Aorta (tissue), 5 donors: ENCODE measurements around the gene BIRC7. TPM values are rescaled to one million over a fixed set of nuclear protein-coding genes. Genes with fewer than 3 reads are reported as not detected.
"Not testable (repeated sequence)": the region's sequence is repeated elsewhere in the genome, so short reads cannot be mapped to it uniquely, and the experiment has no call there.

Experiments used
- ATAC-seq: fragments of 200-7000 bp; cut with Tn5 transposase; one replicate; pipeline ENCODE4 v1.9.1; 2022; ENCODE audit warnings: moderate library complexity; ENCODE audit not compliant: low FRiP score
- DNase-seq, 2 donors: peaks; one replicate each; pipeline ENCODE4 v3.0.0-alpha.2; 2020
- H3K27ac ChIP-seq, 2 donors: one replicate each; pipeline ENCODE4 v1.5.1; 2013; ENCODE audit warnings: low read length in 2 of 2, mild to moderate bottlenecking in 2 of 2, moderate library complexity in 2 of 2, control low read depth in 1 of 2, inconsistent platforms in 1 of 2, low read depth in 1 of 2
- H3K27me3 ChIP-seq, 2 donors: one replicate each; pipeline ENCODE4 v1.6.1; 2013; ENCODE audit warnings: control low read depth in 1 of 2, low read length in 1 of 2, mild to moderate bottlenecking in 1 of 2, moderate library complexity in 1 of 2; ENCODE audit not compliant: insufficient read depth in 2 of 2, control insufficient read depth in 1 of 2
- H3K36me3 ChIP-seq, 2 donors: one replicate each; pipeline ENCODE4 v1.6.1; 2013; ENCODE audit warnings: control low read depth in 1 of 2, low read length in 1 of 2, mild to moderate bottlenecking in 1 of 2; ENCODE audit not compliant: insufficient read depth in 2 of 2, control insufficient read depth in 1 of 2
- H3K4me1 ChIP-seq, 2 donors: one replicate each; pipeline ENCODE4 v1.6.1; 2013; ENCODE audit warnings: low read length in 2 of 2, control low read depth in 1 of 2, mild to moderate bottlenecking in 1 of 2, moderate library complexity in 1 of 2; ENCODE audit not compliant: insufficient read depth in 2 of 2, control insufficient read depth in 1 of 2
- H3K4me3 ChIP-seq, 2 donors: one replicate each; pipeline ENCODE4 v1.5.1; 2013; ENCODE audit warnings: low read length in 2 of 2, control low read depth in 1 of 2, mild to moderate bottlenecking in 1 of 2
- H3K9me3 ChIP-seq: one replicate; pipeline ENCODE4 v1.6.1; 2013; ENCODE audit warnings: mild to moderate bottlenecking, low read length; ENCODE audit not compliant: control insufficient read depth
- WGBS, 2 donors: extraction: QIAGEN DNeasy Blood & Tissue Kit; methylation state at CpG; one replicate each; pipeline ENCODE4 v1.1.7; 2013; 5-methylcytosine and 5-hydroxymethylcytosine counted together
- intact Hi-C, 2 donors: fragments of 100-400 bp; cut with DNase I; formaldehyde crosslinking; loops; one replicate each; pipeline versions ENCODE4 v1.14.2 to v1.15.0; 2022
- polyA plus RNA-seq, 2 donors: library from polyadenylated mRNA; stranded (reverse); fragments of 200-250 nt; gene quantifications; one replicate each; pipeline ENCODE4 v1.2.3, GENCODE V29; 2013
- total RNA-seq, 2 donors: library from RNA; stranded (reverse); fragmentation: NEBNext Ultra II Directional; extraction: Animal tissue kit (Norgen Biotek cat#: 25700); gene quantifications; one replicate each; pipeline ENCODE4 v1.2.1, GENCODE V29; 2021
- donor health status: healthy with polysubstance abuse.
- donor health status: Bipolar disorder and iron deficiency.
- donor health status: DM: no; HTN: no; CAD: no.
- donor health status: DM: no; HTN: no; CAD: no.
- donor health status: DM: yes; HTN: yes; CAD: no.

Gene BIRC7
- total and polyA plus RNA-seq, 4 donors = not detected

DNA sequence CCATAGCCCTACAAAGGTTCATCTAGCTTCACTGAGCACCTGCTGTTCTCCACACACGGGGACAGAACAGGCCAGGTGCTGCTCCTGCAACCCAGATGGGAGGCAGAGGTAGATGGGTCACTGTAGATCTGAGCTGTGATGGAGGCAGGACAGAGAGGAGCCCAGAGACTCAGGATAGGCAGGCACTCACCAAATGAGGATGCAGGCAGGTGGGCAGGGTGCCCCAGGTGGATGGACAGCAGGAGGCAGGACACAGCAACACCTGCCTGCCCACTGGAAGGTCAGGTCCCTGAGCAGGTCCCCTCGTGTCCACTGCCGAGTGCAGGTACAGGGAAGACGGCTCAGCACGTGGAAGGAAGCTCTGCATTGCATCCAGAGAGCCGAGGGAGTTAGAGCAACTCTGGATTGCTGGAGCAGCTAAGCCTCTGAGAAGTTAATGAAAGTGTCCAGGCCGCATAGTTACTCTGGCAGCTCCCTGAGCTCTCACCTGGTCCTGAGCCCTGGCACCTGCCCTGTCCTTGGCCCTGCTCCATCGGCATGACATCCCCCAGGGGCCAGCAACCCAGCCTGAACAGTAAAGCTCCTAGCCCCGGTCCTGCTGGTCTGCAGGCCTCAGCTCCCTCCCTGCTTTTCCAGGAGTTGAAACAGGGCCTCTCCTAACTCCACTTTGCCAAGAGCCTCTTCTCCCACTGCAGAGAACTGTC is 14.9 kb upstream of the BIRC7 start:
- no peaks in the 10 kb centered on the region for H3K36me3 ChIP-seq
- ATAC-seq (no peak), DNase-seq (no peak)
- H3K4me1 ChIP-seq = no peaks in the 10 kb centered on the region
- no peak overlapping the region for H3K4me3 ChIP-seq
- no peak overlapping the region for H3K27ac ChIP-seq
- no peaks in the 10 kb centered on the region for H3K27me3 ChIP-seq
- H3K9me3 ChIP-seq = no peaks in the 10 kb centered on the region
- 60 to 67% methylated on average over 9 of the region's 9 CpGs for WGBS, 2 donors
- intact Hi-C loops = no loop called here

DNA sequence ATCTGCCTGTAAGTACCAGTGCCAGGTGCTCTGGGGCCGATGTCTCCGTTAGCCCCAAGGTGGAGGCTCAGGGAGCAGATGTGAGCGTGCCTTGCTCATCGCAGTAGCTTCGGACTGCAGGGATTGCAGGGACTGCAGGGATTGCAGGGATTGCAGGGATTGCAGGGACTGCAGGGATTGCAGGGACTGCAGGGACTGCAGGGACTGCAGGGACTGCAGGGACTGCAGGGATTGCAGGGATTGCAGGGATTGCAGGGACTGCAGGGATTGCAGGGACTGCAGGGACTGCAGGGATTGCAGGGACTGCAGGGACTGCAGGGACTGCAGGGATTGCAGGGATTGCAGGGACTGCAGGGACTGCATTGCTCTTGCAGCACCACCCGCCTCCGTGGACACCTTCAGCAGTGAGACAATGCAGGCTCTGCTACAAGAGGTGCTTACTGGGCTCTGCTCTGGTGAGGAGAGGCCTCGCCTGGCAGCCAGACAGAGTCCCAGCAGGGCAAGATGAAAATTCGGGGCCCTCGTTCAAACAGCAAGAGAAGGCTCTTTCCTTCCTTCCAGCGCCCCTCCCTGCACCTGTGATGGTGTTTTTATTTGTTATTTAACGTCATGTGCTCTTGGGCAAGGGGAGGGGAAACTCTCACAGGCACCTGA is 14.2 kb upstream of the BIRC7 start:
- H3K27me3 ChIP-seq, ATAC-seq, H3K4me1 ChIP-seq, H3K27ac ChIP-seq, intact Hi-C loops, H3K4me3 ChIP-seq, DNase-seq, H3K9me3 ChIP-seq, H3K36me3 ChIP-seq: not testable (repeated sequence)
- 68 to 77% methylated on average over 12 of the region's 12 CpGs for WGBS, 2 donors

GRCh38 chr20:63222541-63222940 is 13.2 kb upstream of the BIRC7 start:
- intact Hi-C loops = no loop called here
- Histone ChIP-seq H3K4me3 (no peak overlapping the region), H3K36me3 (no peaks in the 10 kb centered on the region), H3K27me3 (no peaks in the 10 kb centered on the region), H3K9me3 (no peaks in the 10 kb centered on the region), H3K27ac (no peak overlapping the region), H3K4me1 (no peaks in the 10 kb centered on the region)
- DNase-seq (no peak), ATAC-seq (no peak)
- 66 to 69% methylated on average over 7 of the region's 7 CpGs for WGBS, 2 donors

GRCh38 chr20:63223121-63223825 is 12.4 kb upstream of the BIRC7 start:
- no peaks in the 10 kb centered on the region for H3K27me3 ChIP-seq
- H3K4me1 ChIP-seq = no peaks in the 10 kb centered on the region
- H3K9me3 ChIP-seq = no peaks in the 10 kb centered on the region
- H3K4me3 ChIP-seq = no peak overlapping the region
- DNase-seq = no peak
- H3K27ac ChIP-seq = no peak overlapping the region
- no peaks in the 10 kb centered on the region for H3K36me3 ChIP-seq
- intact Hi-C loops = no loop called here
- 51 to 54% methylated on average over 12 of the region's 12 CpGs for WGBS, 2 donors
- peak; percentile 30 for ATAC-seq

DNA sequence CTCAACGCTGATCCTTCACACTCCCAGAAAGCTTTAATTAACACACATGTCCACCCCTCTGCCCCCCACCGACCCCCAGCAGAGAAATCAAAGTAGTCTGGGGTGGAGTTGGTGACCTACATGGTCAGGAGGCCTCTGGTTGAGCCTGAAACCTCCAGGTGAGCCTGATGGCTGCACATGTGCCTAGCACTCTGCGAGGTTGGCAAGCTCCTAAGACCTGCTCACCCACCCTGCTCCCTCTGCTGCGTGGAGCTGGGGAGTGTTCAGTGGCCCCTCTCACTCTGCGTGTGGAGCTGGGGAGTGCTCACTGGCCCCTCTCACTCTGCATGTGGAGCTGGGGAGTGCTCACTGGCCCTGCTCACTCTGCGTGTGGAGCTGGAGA is 11.9 kb upstream of the BIRC7 start:
- ATAC-seq (no peak), DNase-seq (no peak)
- intact Hi-C loops = no loop called here
- Histone ChIP-seq H3K4me1 (no peaks in the 10 kb centered on the region), H3K27me3 (no peaks in the 10 kb centered on the region), H3K9me3 (no peaks in the 10 kb centered on the region), H3K4me3 (no peak overlapping the region), H3K27ac (no peak overlapping the region), H3K36me3 (no peaks in the 10 kb centered on the region)
- 81 to 86% methylated on average over 6 of the region's 6 CpGs for WGBS, 2 donors

- Histone ChIP-seq H3K27me3 (no peaks in the 10 kb centered on the region), H3K4me3 (no peak overlapping the region), H3K36me3 (no peaks in the 10 kb centered on the region), H3K4me1 (no peaks in the 10 kb centered on the region), H3K9me3 (no peaks in the 10 kb centered on the region), H3K27ac (no peak overlapping the region)
- no peak for ATAC-seq
- WGBS, 2 donors = 17 to 23% methylated on average over 16 of the region's 16 CpGs
- intact Hi-C loops = no loop called here
- peak in 1 of 2 donors; percentile 52 for DNase-seq
These were observed 11.2 kb upstream of the BIRC7 start for GRCh38 chr20:63224412-63225081.

GRCh38 chr20:63225082-63225454 is 10.6 kb upstream of the BIRC7 start:
- no peak for ATAC-seq
- no peak overlapping the region for H3K4me3 ChIP-seq
- DNase-seq = no peak
- 31 to 33% methylated on average over 7 of the region's 7 CpGs for WGBS, 2 donors
- intact Hi-C loops = no loop called here
- H3K27me3 ChIP-seq = no peaks in the 10 kb centered on the region
- H3K36me3 ChIP-seq = no peaks in the 10 kb centered on the region
- no peaks in the 10 kb centered on the region for H3K9me3 ChIP-seq
- no peak overlapping the region for H3K27ac ChIP-seq
- no peaks in the 10 kb centered on the region for H3K4me1 ChIP-seq

DNA sequence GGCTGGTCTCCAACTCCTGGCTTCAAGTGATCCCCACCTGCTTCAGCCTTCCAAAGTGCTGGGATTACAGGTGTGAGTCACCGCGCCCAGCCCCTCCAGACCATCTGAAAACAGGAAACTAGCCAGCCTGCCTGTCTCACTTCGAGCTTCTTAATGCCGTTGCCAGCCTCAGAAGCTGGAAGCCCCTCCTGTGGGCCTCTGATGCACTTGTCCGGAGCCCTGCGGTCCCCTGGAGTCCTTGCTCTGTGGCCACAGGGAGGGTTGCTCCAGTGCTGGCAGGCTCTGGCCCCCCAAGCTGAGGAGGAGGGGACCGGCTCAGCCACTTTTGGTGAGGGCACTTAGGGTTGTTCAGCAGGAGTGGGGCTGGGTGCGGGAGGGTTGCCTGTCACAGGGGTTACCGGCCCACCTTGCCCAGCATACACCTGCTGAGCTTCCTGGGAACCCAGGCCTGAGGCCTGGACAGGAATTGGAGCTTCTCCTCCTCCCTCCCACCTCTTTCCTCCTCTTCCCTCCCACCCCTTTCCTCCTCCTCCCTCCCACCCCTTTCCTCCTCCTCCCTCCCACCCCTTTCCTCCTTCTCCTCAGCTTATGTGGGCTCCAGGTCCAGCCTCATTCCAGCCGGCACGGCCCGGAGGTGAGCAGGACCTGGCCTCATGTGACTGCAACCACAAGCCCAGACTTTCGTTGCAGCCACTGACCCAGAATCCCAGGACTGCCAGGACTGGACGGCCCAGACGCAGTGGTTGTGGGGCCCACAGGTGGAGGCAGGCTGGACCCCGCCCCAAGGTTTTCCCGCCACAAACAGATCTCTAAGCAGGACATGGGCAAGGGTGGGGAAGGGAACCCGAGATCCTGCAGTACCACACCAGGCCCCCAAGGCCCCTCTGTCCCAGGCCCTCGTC is 9.4 kb upstream of the BIRC7 start:
- 90% methylated on average over 19 of the region's 19 CpGs for WGBS, 2 donors
- H3K4me1 ChIP-seq = no peaks in the 10 kb centered on the region
- DNase-seq (no peak), ATAC-seq (no peak)
- H3K27me3 ChIP-seq = no peaks in the 10 kb centered on the region
- intact Hi-C loops = no loop called here
- no peaks in the 10 kb centered on the region for H3K9me3 ChIP-seq
- no peak overlapping the region for H3K27ac ChIP-seq
- H3K4me3 ChIP-seq = no peak overlapping the region
- H3K36me3 ChIP-seq = no peaks in the 10 kb centered on the region
